Kidney capillary endothelial cell (primary cell): ENCODE data around the gene FCMR.

ENCODE experiments used
- DNase-seq: peaks from one replicate; pipeline ENCODE4 v3.0.0-alpha.2; 2018; ENCODE audit warnings: low spot score

FCMR gene

GRCh38 chr1:206923009-206923960, 1.5 kb upstream of the FCMR start:
- no peak for DNase-seq

GRCh38 chr1:206922524-206922923, 783 bp upstream of the FCMR start:
- no peak for DNase-seq

GRCh38 chr1:206918076-206918475, 3.7 kb downstream of the FCMR start:
- DNase-seq, result no peak

- no peak for DNase-seq
Observed at GRCh38 chr1:206916000-206916709, 5.6 kb downstream of the FCMR start.

GRCh38 chr1:206915030-206915735, 6.6 kb downstream of the FCMR start:
- DNase-seq, result no peak

- DNase-seq, result no peak
Observed at GRCh38 chr1:206913766-206914537, 7.8 kb downstream of the FCMR start.

- peak; percentile 68 for DNase-seq
Observed at GRCh38 chr1:206912445-206913095, 9.2 kb downstream of the FCMR start.

- DNase-seq, result peak; percentile 65
Observed at GRCh38 chr1:206911064-206911663, 10.6 kb downstream of the FCMR start.

GRCh38 chr1:206909883-206910318, 11.8 kb downstream of the FCMR start:
- DNase-seq, result no peak

GRCh38 chr1:206909161-206909882, 12.4 kb downstream of the FCMR start:
- no peak for DNase-seq

GRCh38 chr1:206908038-206908437, 13.7 kb downstream of the FCMR start:
- DNase-seq, result no peak

- DNase-seq, result no peak
Observed at GRCh38 chr1:206907304-206907991, 14.3 kb downstream of the FCMR start.

- DNase-seq, result peak; percentile 48
Observed at GRCh38 chr1:206905295-206906164, 16.2 kb downstream of the FCMR start.

GRCh38 chr1:206904423-206905142, 17.2 kb downstream of the FCMR start:
- DNase-seq, result no peak

GRCh38 chr1:206903687-206904086, 18.1 kb downstream of the FCMR start:
- no peak for DNase-seq

GRCh38 chr1:206902702-206903101, 19.0 kb downstream of the FCMR start:
- no peak for DNase-seq

GRCh38 chr1:206901944-206902343, 19.8 kb downstream of the FCMR start:
- DNase-seq, result no peak

- no peak for DNase-seq
Observed at GRCh38 chr1:206900149-206900548, 21.6 kb downstream of the FCMR start.
